ENCODE results near the gene MUSTN1. TPM values are rescaled to one million over a fixed set of nuclear protein-coding genes. Genes with fewer than 3 reads are reported as not detected.

The MUSTN1 gene
- total RNA-seq, 1 donor from 2014 or later = not detected

GRCh38 chr3:52879581-52879980 is 44.8 kb upstream of the MUSTN1 start:
- Mint-ChIP-seq H3K4me3 (ENCODE audit: low read depth) (no peak overlapping the region), H3K27me3 (no peaks in the 10 kb centered on the region), H3K4me1 (ENCODE audit: low read depth) (no peaks in the 10 kb centered on the region), H3K9me3 (ENCODE audit: low read depth) (no peaks in the 10 kb centered on the region), H3K27ac (no peak overlapping the region), H3K36me3 (ENCODE audit: insufficient read depth) (no peaks in the 10 kb centered on the region)
- TF ChIP-seq CTCF (IDR thresholded peaks at IDR 0.05; ENCODE audit: unreplicated experiment) = no peak
- DNase-seq (ENCODE audit: low spot score, unreplicated experiment) = no peak

GRCh38 chr3:52879090-52879489 is 44.3 kb upstream of the MUSTN1 start:
- Mint-ChIP-seq H3K4me1 (ENCODE audit: low read depth) (no peaks in the 10 kb centered on the region), H3K9me3 (ENCODE audit: low read depth) (no peaks in the 10 kb centered on the region), H3K36me3 (ENCODE audit: insufficient read depth) (no peaks in the 10 kb centered on the region), H3K27ac (no peak overlapping the region), H3K27me3 (no peaks in the 10 kb centered on the region), H3K4me3 (ENCODE audit: low read depth) (no peak overlapping the region)
- no peak for DNase-seq (ENCODE audit: low spot score, unreplicated experiment)
- no peak for TF ChIP-seq CTCF (IDR thresholded peaks at IDR 0.05; ENCODE audit: unreplicated experiment)

GRCh38 chr3:52877085-52877484 is 42.3 kb upstream of the MUSTN1 start:
- Mint-ChIP-seq H3K27ac (no peak overlapping the region), H3K4me1 (ENCODE audit: low read depth) (peaks cover 2% of the 10 kb centered on the region), H3K4me3 (ENCODE audit: low read depth) (no peak overlapping the region), H3K9me3 (ENCODE audit: low read depth) (no peaks in the 10 kb centered on the region), H3K36me3 (ENCODE audit: insufficient read depth) (no peaks in the 10 kb centered on the region), H3K27me3 (no peaks in the 10 kb centered on the region)
- no peak for TF ChIP-seq CTCF (IDR thresholded peaks at IDR 0.05; ENCODE audit: unreplicated experiment)
- DNase-seq (ENCODE audit: low spot score, unreplicated experiment) = no peak

GRCh38 chr3:52874864-52875587 is 40.2 kb upstream of the MUSTN1 start:
- no peaks in the 10 kb centered on the region for H3K9me3 Mint-ChIP-seq (ENCODE audit: low read depth)
- no peak for TF ChIP-seq CTCF (IDR thresholded peaks at IDR 0.05; ENCODE audit: unreplicated experiment)
- H3K4me3 Mint-ChIP-seq (ENCODE audit: low read depth) = no peak overlapping the region
- no peak for DNase-seq (ENCODE audit: low spot score, unreplicated experiment)
- no peaks in the 10 kb centered on the region for H3K27me3 Mint-ChIP-seq
- no peak overlapping the region for H3K27ac Mint-ChIP-seq
- peaks cover 4% of the 10 kb centered on the region for H3K4me1 Mint-ChIP-seq (ENCODE audit: low read depth)
- H3K36me3 Mint-ChIP-seq (ENCODE audit: insufficient read depth) = no peaks in the 10 kb centered on the region

- no peaks in the 10 kb centered on the region for H3K36me3 Mint-ChIP-seq (ENCODE audit: insufficient read depth)
- DNase-seq (ENCODE audit: low spot score, unreplicated experiment) = no peak
- H3K27ac Mint-ChIP-seq = no peak overlapping the region
- no peak for TF ChIP-seq CTCF (IDR thresholded peaks at IDR 0.05; ENCODE audit: unreplicated experiment)
- no peak overlapping the region for H3K4me3 Mint-ChIP-seq (ENCODE audit: low read depth)
- H3K4me1 Mint-ChIP-seq (ENCODE audit: low read depth) = peaks cover 4% of the 10 kb centered on the region
- no peaks in the 10 kb centered on the region for H3K9me3 Mint-ChIP-seq (ENCODE audit: low read depth)
- H3K27me3 Mint-ChIP-seq = no peaks in the 10 kb centered on the region
Measured at GRCh38 chr3:52874160-52874701, 39.4 kb upstream of the MUSTN1 start.
